CD4-positive, alpha-beta T cell treated with Interleukin-1 beta for 1 hour (primary cell): Measurements from ENCODE around the gene SPEF2.

ENCODE experiments used
- DNase-seq, 2 donors: peaks; one replicate each; pipeline ENCODE4 v3.0.0-alpha.2; 2020 to 2022

Gene SPEF2

GRCh38 chr5:35617435-35618303, at the start of gene SPEF2:
SPEF2 (plus strand) TSS chr5:35617863; CDS start chr5:35617998, 135 bp downstream.
- peak; percentile 80 to 81 for DNase-seq

GRCh38 chr5:35575578-35575977, 42.1 kb upstream of the SPEF2 start:
- no peak for DNase-seq

GRCh38 chr5:35587419-35587818, 30.2 kb upstream of the SPEF2 start:
- DNase-seq: no peak

- DNase-seq: no peak
Measured at GRCh38 chr5:35593338-35593737, 24.3 kb upstream of the SPEF2 start.

- no peak for DNase-seq
Measured at GRCh38 chr5:35598707-35599370, 18.8 kb upstream of the SPEF2 start.

- no peak for DNase-seq
Measured at GRCh38 chr5:35600591-35600990, 17.1 kb upstream of the SPEF2 start.

GRCh38 chr5:35608881-35609779, 8.5 kb upstream of the SPEF2 start:
- DNase-seq: no peak

GRCh38 chr5:35617060-35617434, 616 bp upstream of the SPEF2 start:
- no peak for DNase-seq

- no peak for DNase-seq
Measured at GRCh38 chr5:35618304-35618636, 607 bp downstream of the SPEF2 start.

GRCh38 chr5:35618781-35619180, 1.1 kb downstream of the SPEF2 start:
- no peak for DNase-seq

- no peak for DNase-seq
Measured at GRCh38 chr5:35622974-35623373, 5.3 kb downstream of the SPEF2 start.

GRCh38 chr5:35623991-35624390, 6.3 kb downstream of the SPEF2 start:
- DNase-seq: no peak

- DNase-seq: no peak
Measured at GRCh38 chr5:35626108-35626507, 8.4 kb downstream of the SPEF2 start.

GRCh38 chr5:35626553-35626952, 8.9 kb downstream of the SPEF2 start:
- DNase-seq: no peak

- DNase-seq: no peak
Measured at GRCh38 chr5:35634326-35634725, 16.7 kb downstream of the SPEF2 start.

- no peak for DNase-seq
Measured at GRCh38 chr5:35640623-35641022, 23.0 kb downstream of the SPEF2 start.

- no peak for DNase-seq
Measured at GRCh38 chr5:35644543-35644942, 26.9 kb downstream of the SPEF2 start.

GRCh38 chr5:35647128-35647527, 29.5 kb downstream of the SPEF2 start:
- DNase-seq: no peak

GRCh38 chr5:35647712-35648111, 30.0 kb downstream of the SPEF2 start:
- DNase-seq: no peak

GRCh38 chr5:35651002-35651756, 33.5 kb downstream of the SPEF2 start:
- peak; percentile 61 to 71 for DNase-seq

GRCh38 chr5:35656721-35657120, 39.1 kb downstream of the SPEF2 start:
- DNase-seq: no peak

GRCh38 chr5:35657877-35658276, 40.2 kb downstream of the SPEF2 start:
- no peak for DNase-seq

- no peak for DNase-seq
Measured at GRCh38 chr5:35659556-35659955, 41.9 kb downstream of the SPEF2 start.
